NCI-H2171 (cell line): Measurements from ENCODE around the gene MTHFSD.

Source experiments
- DNase-seq: peaks from one replicate; lab custom pipeline; 2025; lab: John Stamatoyannopoulos, UW

Gene MTHFSD

DNA sequence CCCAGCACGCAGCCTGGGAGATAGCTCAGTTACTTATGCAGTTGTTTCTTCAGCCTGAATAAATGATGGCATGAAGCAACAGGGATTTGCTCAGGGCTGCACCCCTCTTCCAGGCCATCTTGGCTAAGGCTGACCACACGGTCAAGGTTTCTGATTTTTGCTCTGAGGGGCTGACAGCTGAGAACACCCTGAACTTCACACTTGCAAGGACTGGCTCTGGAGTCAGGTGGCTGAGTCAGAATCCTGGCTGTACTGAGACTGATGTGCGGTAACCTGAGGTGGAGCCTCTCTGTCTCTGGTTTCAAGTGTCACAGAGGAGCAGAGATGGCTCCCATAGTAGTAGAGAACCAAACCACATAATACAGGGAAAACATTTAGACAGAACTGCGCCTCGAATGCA is 4.8 kb downstream of the MTHFSD start:
- no peak for DNase-seq

DNA sequence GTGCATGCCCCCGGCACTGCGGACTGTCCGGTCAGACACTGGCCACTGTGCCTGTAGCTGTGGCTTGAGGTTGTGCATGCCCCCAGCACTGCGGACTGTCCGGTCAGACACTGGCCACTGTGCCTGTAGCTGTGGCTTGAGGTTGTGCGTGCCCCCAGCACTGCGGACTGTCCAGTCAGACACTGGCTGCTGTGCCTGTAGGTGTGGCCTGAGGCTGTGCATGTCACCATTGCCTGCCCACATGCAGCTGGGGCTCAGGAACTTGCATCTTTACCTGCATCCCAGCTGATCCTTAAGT is 5.2 kb downstream of the MTHFSD start:
- DNase-seq: no peak

DNA sequence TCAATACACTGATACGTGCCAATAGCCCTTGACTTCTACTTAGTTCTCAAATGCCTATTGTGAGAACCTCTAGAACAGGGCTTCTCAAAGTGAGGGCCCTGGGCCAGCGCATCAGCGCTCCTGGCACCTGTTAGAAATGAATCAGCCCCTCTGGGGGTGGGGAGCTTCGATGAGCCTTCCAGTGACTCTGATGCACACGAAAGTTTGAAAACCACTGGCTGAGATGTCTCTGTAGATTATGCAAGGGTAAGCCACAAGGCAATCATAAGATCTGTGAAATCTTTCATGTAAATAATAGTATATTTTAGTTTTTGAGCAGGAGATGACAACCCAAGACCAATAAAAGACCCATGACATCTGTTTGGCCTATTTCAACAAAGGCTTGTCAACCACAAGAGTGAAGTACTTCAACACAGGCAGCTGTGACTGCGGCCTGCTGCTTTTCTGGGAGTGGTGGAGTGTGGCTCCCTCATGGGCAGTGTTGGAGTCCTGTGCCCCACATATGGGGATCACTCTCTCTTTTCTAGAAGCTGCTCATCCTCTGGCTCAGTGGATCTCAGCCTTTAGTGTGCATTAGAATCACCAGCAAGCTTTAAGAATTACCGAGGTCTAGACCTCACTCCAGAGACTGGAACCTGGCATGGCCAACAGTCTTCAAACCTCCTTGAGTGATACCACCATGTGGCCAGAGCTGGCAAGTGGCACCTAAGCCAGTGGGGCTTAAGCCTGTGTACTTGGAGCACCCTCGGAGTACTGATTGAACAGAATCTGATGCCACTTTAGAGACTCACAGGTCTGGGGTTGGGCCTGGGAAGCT is 5.8 kb downstream of the MTHFSD start:
- no peak for DNase-seq

DNA sequence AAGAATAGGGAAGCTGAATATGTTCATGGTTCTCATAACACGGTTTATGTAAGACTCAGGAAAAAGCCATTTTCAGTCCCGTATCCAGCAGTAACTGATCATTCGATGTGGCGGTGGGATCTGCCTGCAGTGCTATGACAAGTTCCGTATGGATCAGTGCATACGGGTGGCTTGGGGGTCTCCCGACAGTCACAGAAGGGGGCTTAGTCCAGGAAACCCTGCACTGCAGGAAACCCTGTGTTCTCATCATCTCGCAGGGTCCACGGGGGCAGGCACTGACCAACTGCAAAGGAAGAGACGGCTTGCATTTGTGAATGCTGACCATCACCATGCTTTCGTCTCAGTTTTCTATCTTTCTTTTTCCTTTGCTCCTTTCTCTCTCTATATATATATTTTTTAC is 7.7 kb downstream of the MTHFSD start:
- DNase-seq: no peak

DNA sequence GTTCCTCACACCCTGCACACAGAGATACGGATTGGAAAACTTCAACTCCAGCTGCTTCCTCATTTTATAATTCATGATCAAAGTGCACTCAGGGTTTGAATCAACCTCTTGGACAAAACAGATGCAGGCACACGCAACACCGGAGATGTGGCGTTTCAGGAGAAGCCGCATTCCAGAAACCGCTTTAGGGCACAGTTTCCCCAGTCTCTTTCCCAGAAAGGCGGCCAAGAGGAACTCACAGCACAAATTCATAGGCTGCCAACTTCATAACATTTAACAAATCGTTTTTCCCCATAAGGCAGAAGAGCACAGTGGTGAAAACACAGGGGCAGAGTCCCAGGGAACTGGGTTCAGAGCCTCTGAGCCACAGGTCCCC is 8.4 kb downstream of the MTHFSD start:
- no peak for DNase-seq

DNA sequence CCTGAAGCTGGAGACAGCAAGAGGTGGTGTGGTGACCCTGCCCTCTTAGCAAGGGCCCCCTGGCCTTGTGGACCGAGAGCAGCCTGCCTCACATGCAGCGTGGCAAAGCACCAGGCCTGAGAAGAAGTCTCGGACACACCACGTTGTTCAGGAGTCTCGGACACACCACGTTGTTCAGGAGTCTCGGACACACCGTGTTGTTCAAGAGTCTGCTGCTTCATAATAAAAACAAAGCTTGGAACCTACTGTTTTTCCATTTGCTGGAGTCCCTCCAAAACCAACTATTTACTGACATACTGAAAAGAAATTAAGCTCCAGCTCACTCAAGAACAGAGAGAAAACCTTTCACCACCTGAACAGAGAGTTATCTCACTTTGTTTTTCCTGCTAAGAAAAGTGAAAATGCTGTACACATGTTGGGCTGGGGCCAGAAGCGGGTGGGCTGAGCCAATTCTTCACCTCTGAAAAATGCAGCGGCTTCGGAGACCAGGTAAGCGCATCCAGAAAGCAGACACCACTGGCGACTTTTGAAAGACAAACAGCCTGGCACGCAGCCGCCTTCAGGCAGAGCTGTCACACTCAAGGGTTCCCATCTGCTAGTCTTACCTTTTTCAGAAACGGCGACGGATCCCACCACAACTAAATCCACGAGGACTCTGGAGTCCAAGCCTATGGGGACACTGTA is 8.9 kb downstream of the MTHFSD start:
- no peak for DNase-seq

DNA sequence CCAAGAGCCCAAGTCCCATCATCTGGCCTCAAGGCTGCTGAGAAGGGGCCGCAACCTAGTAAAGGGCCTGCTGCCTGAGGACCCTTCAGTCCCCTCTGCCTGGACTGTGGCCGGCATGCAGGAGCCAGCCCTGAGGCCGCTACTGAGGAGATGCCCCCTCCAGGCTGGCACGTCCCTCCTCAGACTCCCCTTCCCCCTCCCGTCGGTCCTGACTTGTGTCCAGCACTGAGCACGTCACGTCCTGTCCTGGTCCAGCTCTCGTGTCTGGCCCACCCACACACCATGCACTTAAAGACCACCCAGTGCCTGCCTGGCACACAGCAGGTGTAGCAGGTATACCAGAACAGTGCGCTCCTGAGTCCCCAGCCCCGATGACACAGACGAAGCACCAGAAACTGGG is 9.6 kb downstream of the MTHFSD start:
- DNase-seq: no peak

DNA sequence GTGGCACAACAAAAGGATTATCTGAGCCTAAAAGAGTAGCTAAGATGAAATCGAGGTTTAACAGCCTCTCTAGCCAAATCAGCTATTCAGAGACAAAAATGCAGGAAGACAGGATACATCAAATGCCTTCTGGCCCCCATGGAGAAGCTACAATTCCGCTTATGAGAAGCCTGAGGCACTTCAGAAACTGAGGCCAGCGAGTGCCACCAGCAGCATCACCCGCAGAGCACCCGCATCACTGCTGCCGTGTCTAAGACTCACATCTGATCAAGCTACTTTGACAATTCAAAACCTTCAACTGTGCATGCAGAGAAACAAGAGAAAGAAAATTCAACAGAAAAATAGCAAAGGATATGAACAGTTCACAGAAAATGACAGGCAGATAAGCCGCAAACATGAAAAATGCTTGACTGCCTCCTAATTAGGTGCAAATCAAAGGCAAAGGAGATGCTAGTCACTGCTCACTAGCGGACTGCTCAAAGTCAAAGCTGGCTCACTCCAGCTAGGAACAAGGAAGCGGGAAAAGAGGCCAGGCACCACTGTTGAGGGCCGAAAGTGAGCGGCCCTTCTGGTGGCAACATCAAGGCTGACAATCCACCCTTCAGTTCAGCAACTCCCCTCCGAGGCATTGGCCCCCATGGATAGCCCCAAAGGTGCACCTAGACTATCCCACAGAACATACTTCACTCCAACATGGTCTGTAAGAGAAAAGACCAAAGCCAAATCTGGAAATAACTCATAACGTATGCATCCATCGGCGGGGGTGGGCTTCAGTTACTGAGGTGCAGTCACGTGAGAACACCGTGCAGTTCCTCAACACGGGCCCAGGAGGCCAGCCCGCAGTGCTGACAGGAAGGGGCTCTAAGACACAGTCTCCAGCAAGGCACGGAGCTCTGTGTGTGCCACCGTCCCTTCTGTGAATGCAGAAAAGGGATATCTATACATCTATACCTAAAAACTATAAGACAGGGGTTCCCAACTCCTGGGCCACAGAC is 12.0 kb downstream of the MTHFSD start:
- DNase-seq: no peak

DNA sequence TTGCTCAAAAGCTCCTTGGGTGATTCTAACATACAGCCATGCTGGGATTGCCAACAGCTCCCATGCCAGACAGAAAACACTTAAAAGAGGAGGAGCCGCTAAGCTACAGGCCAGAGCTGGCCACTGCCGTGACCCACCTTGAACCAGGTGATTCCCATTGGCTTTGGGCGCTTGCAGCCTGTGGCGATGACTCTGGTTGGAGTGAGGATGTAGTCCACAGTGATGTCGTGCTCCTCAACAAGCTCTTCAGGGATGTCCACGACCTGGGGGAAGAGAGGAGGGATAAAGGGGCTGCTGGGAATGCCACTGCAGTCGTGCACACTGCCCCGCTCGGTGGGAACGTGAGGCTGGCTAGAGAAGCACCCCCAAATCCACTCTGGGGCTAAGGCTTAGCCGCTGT is 13.5 kb downstream of the MTHFSD start:
- no peak for DNase-seq

DNA sequence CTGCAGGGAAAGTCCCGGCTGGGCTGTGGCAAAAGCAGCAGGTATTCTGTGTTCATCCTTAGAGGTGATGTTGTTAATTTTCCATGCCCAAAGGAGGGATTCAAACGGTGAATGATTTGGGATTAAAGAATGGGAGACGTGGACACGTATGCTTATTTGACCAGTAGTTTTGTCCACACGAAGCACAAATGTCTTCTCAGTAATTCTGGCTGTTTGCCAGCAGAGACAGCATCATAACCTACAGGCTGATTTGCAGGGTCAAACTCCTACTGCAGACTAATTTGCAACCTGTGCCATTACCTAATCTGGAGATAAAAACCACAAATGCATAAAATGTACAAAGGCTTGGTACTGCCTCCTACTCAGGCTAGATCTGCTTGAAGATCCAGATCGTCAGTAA is 14.1 kb downstream of the MTHFSD start:
- no peak for DNase-seq

DNA sequence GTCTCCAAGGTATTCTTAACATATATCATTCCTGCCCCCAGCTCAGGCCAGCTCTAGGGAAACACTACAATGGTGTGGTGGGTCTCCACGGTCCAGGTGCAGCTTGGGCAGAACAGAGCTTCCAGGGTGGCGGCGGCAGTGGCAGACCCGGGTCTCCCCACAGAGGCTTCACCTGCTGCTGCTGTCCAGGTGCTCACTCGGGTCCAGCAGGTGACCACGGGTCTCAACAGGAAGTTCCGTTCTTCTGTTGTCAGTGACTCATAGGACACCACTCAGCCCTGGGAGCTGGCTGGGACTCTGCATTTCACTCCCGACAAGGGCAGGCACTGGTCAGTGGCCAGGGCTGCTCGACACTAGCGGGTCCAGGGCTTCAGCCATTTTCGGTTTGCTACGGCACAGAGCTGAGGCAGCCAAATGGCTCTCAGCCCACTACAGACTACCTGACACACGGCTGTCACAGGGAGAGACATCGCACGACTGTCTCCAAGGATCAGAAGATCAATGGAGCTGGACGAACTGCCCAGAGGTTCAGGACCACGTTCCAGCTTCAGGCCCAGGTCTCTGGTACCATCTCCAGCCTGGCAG is 16.7 kb downstream of the MTHFSD start:
- no peak for DNase-seq

DNA sequence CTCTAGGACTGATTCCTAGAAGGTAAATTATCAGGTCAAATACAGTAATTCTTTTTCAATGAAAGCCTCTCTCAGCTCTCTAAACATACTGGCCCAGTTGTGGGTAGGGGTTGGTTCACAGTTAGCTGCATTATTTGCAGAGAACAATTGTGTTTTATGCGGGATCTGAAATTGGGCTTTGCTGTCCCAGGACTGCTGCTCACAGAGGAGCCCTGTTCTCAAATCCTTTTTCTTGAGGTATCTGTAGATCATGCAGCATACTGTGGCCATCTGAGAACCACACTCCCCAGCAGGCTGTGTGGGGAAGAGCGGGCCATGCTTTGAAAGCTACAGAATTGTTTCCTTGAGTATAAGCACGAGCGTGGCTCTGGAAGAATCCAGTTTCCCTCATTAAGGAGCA is 17.5 kb downstream of the MTHFSD start:
- no peak for DNase-seq

DNA sequence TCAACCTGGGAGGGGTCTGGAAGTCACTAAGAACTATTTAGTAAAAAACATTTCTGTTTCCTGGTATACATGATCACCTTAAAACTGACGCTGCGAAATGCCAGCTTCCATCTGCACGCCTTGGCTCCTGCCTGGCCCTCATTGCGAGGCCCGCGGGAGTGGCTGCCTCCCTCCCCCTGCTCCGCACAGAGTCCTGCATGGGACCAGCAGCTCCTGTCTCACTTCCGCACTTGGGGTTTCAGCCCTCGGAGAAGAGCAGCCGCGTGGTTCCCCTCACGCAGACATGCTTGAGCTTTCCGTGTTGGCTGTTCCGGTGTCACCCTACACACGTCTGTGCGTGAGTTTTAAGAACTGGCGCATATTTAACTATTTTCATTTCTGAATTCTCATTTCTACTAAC is 18.4 kb downstream of the MTHFSD start:
- no peak for DNase-seq

DNA sequence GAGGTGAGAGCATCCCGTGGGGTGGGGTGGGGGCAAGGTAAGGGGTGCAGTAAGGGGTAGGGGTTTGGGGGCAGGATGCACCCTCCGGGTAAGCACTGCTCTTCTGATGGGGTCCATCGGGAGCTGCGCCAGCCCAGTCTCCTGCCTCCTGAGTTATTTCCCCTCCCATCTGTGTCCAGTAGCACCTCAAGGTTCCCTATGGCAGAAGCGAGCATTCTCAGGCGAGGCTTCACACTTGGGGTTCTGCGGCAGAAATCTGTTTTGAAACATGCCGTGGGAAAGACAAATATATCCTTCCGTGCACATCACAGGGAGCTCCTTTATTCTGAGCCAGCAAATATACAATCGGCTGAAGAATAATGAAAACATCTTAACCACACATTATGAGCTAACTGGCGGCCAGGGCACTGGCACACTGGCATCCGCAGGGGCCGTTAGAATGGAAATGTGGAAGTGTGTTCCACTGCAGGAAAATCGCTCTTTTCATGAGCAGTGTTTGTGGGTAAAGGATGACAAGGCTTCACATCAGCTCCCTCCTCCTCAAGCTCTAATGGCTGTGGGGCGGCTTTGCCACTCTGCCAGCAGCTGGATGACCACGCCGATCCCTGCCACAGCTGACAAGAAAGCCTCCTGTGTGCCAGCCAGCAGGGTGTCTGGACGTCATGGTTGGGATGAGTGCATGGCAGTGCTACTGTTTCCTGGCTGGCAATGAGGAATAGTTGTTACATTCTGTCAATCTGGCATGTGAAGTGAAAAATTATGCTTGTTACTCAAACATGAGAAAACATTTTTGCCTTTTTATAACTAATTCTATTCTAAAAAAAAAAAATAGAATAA is 20.0 kb downstream of the MTHFSD start:
- DNase-seq: no peak

DNA sequence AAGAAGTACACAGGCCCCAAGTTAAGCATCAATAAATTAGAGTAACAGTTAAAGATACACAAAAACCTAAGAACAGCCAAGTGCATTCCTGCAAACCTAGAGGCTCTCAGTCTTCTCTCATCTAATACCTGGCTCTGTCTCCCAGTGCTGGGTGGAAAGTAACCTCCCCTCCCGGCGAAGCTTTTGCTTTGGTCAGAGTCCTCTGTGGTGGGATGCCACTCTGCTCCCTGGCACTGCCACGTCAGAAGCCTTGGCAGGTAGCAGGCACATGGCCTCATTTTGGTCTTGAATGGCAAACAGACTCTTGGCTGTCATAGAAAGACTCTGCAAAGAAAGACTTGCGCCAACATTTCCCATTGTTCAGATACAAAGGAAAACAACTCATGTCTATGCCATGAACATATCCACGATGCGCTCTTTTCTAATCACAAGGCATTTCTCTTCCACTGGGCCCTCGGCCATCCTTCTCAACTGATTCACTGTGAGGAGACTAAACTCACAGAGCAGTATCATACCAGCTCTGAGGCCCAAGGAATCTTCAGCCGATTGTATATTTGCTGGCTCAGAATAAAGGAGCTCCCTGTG is 21.2 kb downstream of the MTHFSD start:
- no peak for DNase-seq

DNA sequence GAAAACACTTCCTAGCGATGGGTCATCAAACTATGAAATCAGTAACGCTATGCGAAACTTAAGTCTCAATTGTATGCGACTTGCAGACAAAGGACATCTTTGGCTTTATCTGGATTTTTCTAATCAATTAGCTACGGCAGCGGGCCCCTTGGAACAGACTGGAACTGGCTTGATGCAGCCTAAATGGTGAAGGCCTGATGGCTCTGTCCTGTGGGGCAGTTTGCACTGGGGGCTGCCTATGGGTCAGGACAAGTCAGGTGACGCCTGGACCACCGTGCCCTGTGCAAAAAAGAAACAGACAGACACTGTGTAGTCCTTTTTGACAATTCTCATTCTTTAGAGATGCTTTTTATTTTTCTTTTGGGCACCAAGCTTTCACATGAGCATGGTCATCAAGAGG is 22.0 kb downstream of the MTHFSD start:
- DNase-seq: no peak

DNA sequence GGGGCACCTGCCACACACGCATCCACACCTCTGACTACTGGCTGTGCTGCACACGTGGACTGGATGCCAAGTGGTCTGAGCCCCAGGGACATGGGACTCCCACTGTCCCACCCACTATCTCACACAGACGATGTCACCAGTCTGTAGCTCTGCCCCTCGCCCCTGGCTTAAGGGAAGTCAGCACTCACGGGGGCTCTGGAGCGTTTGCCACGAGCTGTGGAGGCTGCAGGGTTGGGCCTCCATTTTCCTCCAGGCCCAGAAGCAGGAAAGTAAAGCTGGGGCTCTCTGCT is 22.6 kb downstream of the MTHFSD start:
- DNase-seq: no peak

DNA sequence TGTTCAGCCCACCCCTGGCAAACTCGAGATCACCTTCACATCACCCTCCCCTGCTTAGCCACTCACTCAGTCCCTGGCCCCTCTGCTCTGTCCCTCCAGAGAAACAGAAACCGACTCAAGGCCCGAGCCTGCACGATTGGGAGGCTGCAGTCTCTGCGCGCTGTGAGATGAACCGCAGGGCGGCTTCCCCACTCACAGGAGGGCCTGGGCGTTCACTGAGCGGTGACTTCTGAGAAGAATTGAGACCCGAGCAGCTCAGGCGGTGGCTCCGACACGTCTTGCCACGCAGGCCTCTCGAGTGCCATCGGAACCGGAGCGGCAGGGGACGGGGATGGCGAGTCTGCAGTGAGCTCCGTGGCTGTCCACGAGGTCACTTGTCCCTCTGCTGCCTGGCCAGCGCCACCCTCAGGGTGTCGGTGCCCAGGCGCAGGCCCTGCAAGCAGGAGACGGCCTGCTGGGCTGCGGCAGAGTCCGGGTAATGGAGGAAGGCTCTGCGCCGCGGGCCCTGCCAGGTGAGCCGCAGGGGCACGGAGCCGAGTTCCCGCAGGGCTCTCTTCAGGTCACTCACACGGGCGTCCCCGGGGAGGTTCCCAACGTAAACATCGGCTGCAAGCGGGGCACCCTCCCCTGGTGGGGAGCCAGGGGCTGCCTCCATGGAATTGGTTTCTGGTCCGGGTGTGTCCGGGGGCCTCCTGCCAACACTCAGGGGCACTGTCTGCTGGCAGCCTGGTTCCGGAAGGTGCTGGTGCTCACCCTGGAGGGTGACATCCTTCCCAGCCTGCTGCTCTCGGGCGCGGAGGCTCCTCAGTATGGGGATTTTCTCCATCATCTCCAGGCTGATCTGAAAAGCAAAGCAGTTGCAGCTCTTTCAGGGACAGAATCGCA is 23.2 kb downstream of the MTHFSD start:
- DNase-seq: no peak

DNA sequence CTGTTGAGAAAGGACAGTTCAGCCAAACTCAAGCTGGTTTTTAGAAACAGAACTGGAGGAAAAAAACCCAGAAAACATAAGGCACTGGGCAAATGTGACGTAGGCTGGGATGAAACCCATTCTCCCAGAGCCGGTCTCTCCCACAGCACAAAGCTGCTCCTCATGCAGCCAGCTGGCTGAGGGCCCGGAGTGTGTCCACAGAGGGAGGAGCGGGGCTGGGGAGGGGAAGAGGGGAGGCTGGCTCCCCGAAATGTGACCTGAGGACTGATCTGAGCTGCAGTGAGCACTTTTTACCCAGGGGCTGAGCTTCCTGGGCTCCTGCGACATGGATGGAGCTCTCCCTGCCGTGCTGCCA is 23.9 kb downstream of the MTHFSD start:
- DNase-seq: no peak
